IMR-90 (cell line): ENCODE measurements around the gene GOLGA6A. TPM values are rescaled to one million over a fixed set of nuclear protein-coding genes. Genes with fewer than 3 reads are reported as not detected.

Experiments used
- ATAC-seq: fragments of 200-7000 bp; cut with Tn5 transposase; 2 replicates; pipeline ENCODE4 v1.9.1; 2020; ENCODE audit warnings: low read depth, mild to moderate bottlenecking, moderate library complexity
- BruUV-seq: library from RNA; stranded (reverse); fragments of 400-500 nt; replicated peaks from 2 replicates; lab custom pipeline; 2021; lab: Mats Ljungman, UMichigan
- CTCF ChIA-PET: fragments of 300-600 bp; formaldehyde crosslinking; extraction: SDS; loops from one replicate; lab custom pipeline; 2021; ENCODE audit warnings: antibody characterized with exemption; lab: Yijun Ruan, JAX
- POLR2A ChIA-PET: fragments of 300-600 bp; sonication (Branson Sonifier 250); formaldehyde crosslinking; loops from one replicate; lab custom pipeline; 2022; ENCODE audit warnings: antibody characterized with exemption; ENCODE audit not compliant: unreplicated experiment; lab: Charles Lee
- DNase-seq: peaks from one replicate; pipeline ENCODE4 v3.0.0; 2013
- H2AFZ ChIP-seq: replicated peaks from 2 replicates; pipeline ENCODE3; 2013; ENCODE audit warnings: low read length, mild to moderate bottlenecking; ENCODE audit not compliant: poor library complexity
- H2AK5ac ChIP-seq: 2 replicates; pipeline ENCODE4 v1.6.1; 2013; ENCODE audit warnings: low read depth, low read length, inconsistent platforms
- H2AK9ac ChIP-seq: replicated peaks from 2 replicates; pipeline ENCODE3; 2013; ENCODE audit warnings: mild to moderate bottlenecking, low read depth, low read length, moderate library complexity; ENCODE audit not compliant: poor library complexity
- H2BK120ac ChIP-seq: 2 replicates; pipeline ENCODE4 v1.6.1; 2013; ENCODE audit warnings: low read depth, low read length, inconsistent platforms
- H2BK15ac ChIP-seq: 3 replicates; pipeline ENCODE4 v1.6.1; 2013; ENCODE audit warnings: low read depth, low read length, inconsistent platforms
- H2BK20ac ChIP-seq: 2 replicates; pipeline ENCODE4 v1.6.1; 2013; ENCODE audit warnings: low read depth, mild to moderate bottlenecking, inconsistent platforms, low read length, moderate library complexity
- H2BK5ac ChIP-seq: 2 replicates; pipeline ENCODE4 v1.6.1; 2013; ENCODE audit warnings: mild to moderate bottlenecking, low read depth, low read length, inconsistent platforms; ENCODE audit not compliant: poor library complexity, severe bottlenecking
- H3K14ac ChIP-seq: replicated peaks from 2 replicates; pipeline ENCODE4 v1.6.1; 2013; ENCODE audit warnings: low read depth, low read length, inconsistent platforms
- H3K18ac ChIP-seq: 2 replicates; pipeline ENCODE4 v1.6.1; 2013; ENCODE audit warnings: low read depth, low read length, control low read depth
- H3K23ac ChIP-seq: 2 replicates; pipeline ENCODE4 v1.6.1; 2013; ENCODE audit warnings: low read depth, low read length, inconsistent platforms
- H3K27ac ChIP-seq: 2 replicates; pipeline ENCODE4 v1.5.1; 2013; ENCODE audit warnings: mild to moderate bottlenecking, control low read depth, low read length; ENCODE audit not compliant: insufficient read depth
- H3K27me3 ChIP-seq: 2 replicates; pipeline ENCODE4 v1.6.1; 2013; ENCODE audit warnings: low read length; ENCODE audit not compliant: control insufficient read depth, insufficient read depth
- H3K36me3 ChIP-seq: 2 replicates; pipeline ENCODE4 v1.6.1; 2013; ENCODE audit warnings: low read length, mixed read lengths; ENCODE audit not compliant: control insufficient read depth, insufficient read depth
- H3K4ac ChIP-seq: 2 replicates; pipeline ENCODE4 v1.6.1; 2013; ENCODE audit warnings: low read depth, low read length, inconsistent platforms
- H3K4me1 ChIP-seq: 2 replicates; pipeline ENCODE4 v1.6.1; 2013; ENCODE audit warnings: low read length, mixed read lengths; ENCODE audit not compliant: control insufficient read depth, insufficient read depth
- H3K4me2 ChIP-seq: 2 replicates; pipeline ENCODE4 v1.6.1; 2013; ENCODE audit warnings: low read depth, mild to moderate bottlenecking, control low read depth, low read length, moderate library complexity
- H3K4me3 ChIP-seq: 2 replicates; pipeline ENCODE4 v1.5.1; 2013; ENCODE audit warnings: low read depth, mild to moderate bottlenecking, control low read depth, low read length, moderate library complexity; ENCODE audit not compliant: insufficient read depth
- H3K56ac ChIP-seq: 2 replicates; pipeline ENCODE4 v1.6.1; 2013; ENCODE audit warnings: low read length, inconsistent platforms; ENCODE audit not compliant: insufficient read depth; ENCODE audit errors: extremely low read depth
- H3K79me1 ChIP-seq, 2 experiments: 2 replicates each; pipeline ENCODE4 v1.6.1; 2013; ENCODE audit warnings: low read length in 2 of 2, inconsistent platforms in 1 of 2, low read depth in 1 of 2
- H3K9ac ChIP-seq: 2 replicates; pipeline ENCODE4 v1.6.1; 2013; ENCODE audit warnings: low read depth, low read length, control low read depth
- H3K9me1 ChIP-seq: 2 replicates; pipeline ENCODE4 v1.6.1; 2013; ENCODE audit warnings: low read length, inconsistent platforms; ENCODE audit not compliant: insufficient read depth
- H3K9me3 ChIP-seq: 2 replicates; pipeline ENCODE4 v1.6.1; 2013; ENCODE audit warnings: low read length; ENCODE audit not compliant: control insufficient read depth, insufficient read depth
- H4K20me1 ChIP-seq: 2 replicates; pipeline ENCODE4 v1.6.1; 2013; ENCODE audit warnings: low read length, inconsistent platforms; ENCODE audit not compliant: insufficient read depth
- H4K5ac ChIP-seq: 2 replicates; pipeline ENCODE4 v1.6.1; 2013; ENCODE audit warnings: mild to moderate bottlenecking, low read depth, low read length, control low read depth
- H4K8ac ChIP-seq, 2 experiments: 2 replicates each; pipeline ENCODE4 v1.6.1; 2013; ENCODE audit warnings: low read depth in 2 of 2, low read length in 2 of 2, control low read depth in 1 of 2, inconsistent platforms in 1 of 2
- H4K91ac ChIP-seq: 2 replicates; pipeline ENCODE4 v1.6.1; 2013; ENCODE audit warnings: low read depth, low read length, inconsistent platforms; ENCODE audit not compliant: insufficient read depth
- BHLHE40 ChIP-seq: fragments of 150-350 bp; IDR thresholded peaks from 2 replicates; pipeline ENCODE4 v1.6.1; 2016; ENCODE audit warnings: mild to moderate bottlenecking, low read depth, low read length
- CEBPB ChIP-seq: IDR thresholded peaks from 2 replicates; pipeline ENCODE4 v1.6.1; 2012; ENCODE audit warnings: low read depth, low read length, improper control_type of control experiment
- CHD1 ChIP-seq: IDR thresholded peaks from 2 replicates; pipeline ENCODE4 v1.6.1; 2012; ENCODE audit warnings: low read depth, low read length, improper control_type of control experiment
- ELK1 ChIP-seq: fragments of 150-350 bp; IDR thresholded peaks from 2 replicates; pipeline ENCODE4 v1.6.1; 2016; ENCODE audit warnings: low read depth, mild to moderate bottlenecking, low read length, moderate library complexity, borderline replicate concordance
- FOS ChIP-seq: fragments of 150-350 bp; IDR thresholded peaks from 2 replicates; pipeline ENCODE4 v1.6.1; 2016; ENCODE audit warnings: low read depth, low read length
- MAZ ChIP-seq: IDR thresholded peaks from 2 replicates; pipeline ENCODE4 v1.6.1; 2012; ENCODE audit warnings: low read depth, mild to moderate bottlenecking, low read length, improper control_type of control experiment, moderate library complexity, borderline replicate concordance
- NFE2L2 ChIP-seq: fragments of 150-350 bp; IDR thresholded peaks from 2 replicates; pipeline ENCODE4 v1.6.1; 2016; ENCODE audit warnings: low read depth, mild to moderate bottlenecking, low read length
- POLR2A ChIP-seq: IDR thresholded peaks from 2 replicates; pipeline ENCODE4 v1.6.1; 2012; ENCODE audit warnings: mild to moderate bottlenecking, low read depth, low read length
- RAD21 ChIP-seq: IDR thresholded peaks from 2 replicates; pipeline ENCODE4 v1.6.1; 2012; ENCODE audit warnings: low read length, improper control_type of control experiment
- RFX5 ChIP-seq: IDR thresholded peaks from 2 replicates; pipeline ENCODE4 v1.8.0; 2012; ENCODE audit warnings: low read depth, mild to moderate bottlenecking, low read length, moderate library complexity
- SMC3 ChIP-seq: fragments of 150-350 bp; IDR thresholded peaks from 2 replicates; pipeline ENCODE4 v1.6.1; 2016; ENCODE audit warnings: low read depth, mild to moderate bottlenecking, antibody characterized with exemption, low read length, moderate library complexity
- USF2 ChIP-seq: fragments of 150-350 bp; IDR thresholded peaks from 2 replicates; pipeline ENCODE4 v1.6.1; 2017; ENCODE audit warnings: mild to moderate bottlenecking, antibody characterized with exemption, low read length, low read depth
- WGBS, 2 experiments: methylation state at CpG; one replicate each; pipeline versions ENCODE4 v1.1.5 to v1.1.7; 2013; ENCODE audit warnings: missing lambda C conversion rate in 2 of 2; ENCODE audit not compliant: insufficient read length in 1 of 2; ENCODE audit errors: extremely low coverage in 2 of 2; 5-methylcytosine and 5-hydroxymethylcytosine counted together
- dilution Hi-C: fragments of 300-500 bp; cut with HindIII; formaldehyde crosslinking; loops from one replicate; pipeline ENCODE4 v1.14.3; 2018; ENCODE audit warnings: low sequenced_read_pairs; ENCODE audit not compliant: unreplicated experiment
- in situ Hi-C: fragments of 300-500 bp; cut with MboI; formaldehyde crosslinking; loops from 3 replicates; pipeline ENCODE4 v1.14.3; 2019; ENCODE audit warnings: low sequenced_read_pairs, inconsistent platforms, mixed read lengths
- intact Hi-C: fragments of 100-400 bp; cut with micrococcal nuclease; formaldehyde crosslinking; loops from 2 replicates; pipeline ENCODE4 v1.10.0; 2022
- polyA plus RNA-seq, 3 experiments: library from polyadenylated mRNA; depleted of rRNA; stranded (reverse); fragments of >200 nt; gene quantifications; 2 replicates each; pipeline ENCODE4 v1.2.3, GENCODE V29; 2012; ENCODE audit warnings: low replicate concordance in 1 of 3
- total RNA-seq: library from RNA; depleted of rRNA; stranded (reverse); fragments of >200 nt; gene quantifications from 2 replicates; pipeline ENCODE4 v1.2.3, GENCODE V29; 2012

The GOLGA6A gene
- total and polyA plus RNA-seq, 2 of the 4 experiments (the other 2 are of a cell fraction): not detected

GRCh38 chr15:74122403-74123130 lies 40.2 kb upstream of the GOLGA6A start (continued):
- TF ChIP-seq FOS: no peak

- H3K56ac ChIP-seq: no peak overlapping the region
- no peak overlapping the region for H2BK15ac ChIP-seq
- dilution Hi-C loops: no loop called here
- H3K4ac ChIP-seq: no peak overlapping the region
- H2AFZ ChIP-seq: no peak overlapping the region
- no peak overlapping the region for H3K4me2 ChIP-seq
- H4K5ac ChIP-seq: no peak overlapping the region
- WGBS, 2 experiments: no CpG with 5 or more reads among the region's 6 CpGs
- no peaks in the 10 kb centered on the region for H3K9me3 ChIP-seq
- H3K9me1 ChIP-seq: no peaks in the 10 kb centered on the region
- intact Hi-C loops: no loop called here
- H3K18ac ChIP-seq: no peak overlapping the region
- no peak overlapping the region for H2AK9ac ChIP-seq
- no peak overlapping the region for H3K27ac ChIP-seq
- ATAC-seq: no peak
- H3K4me1 ChIP-seq: no peaks in the 10 kb centered on the region
- H3K36me3 ChIP-seq: no peaks in the 10 kb centered on the region
- no peak for DNase-seq
- H3K23ac ChIP-seq: no peak overlapping the region
- H4K8ac ChIP-seq: no peak overlapping the region
- no peak overlapping the region for H3K4me3 ChIP-seq
- CTCF ChIA-PET: interaction anchor here (1.3 kb wide), 1 partner anchor 186 kb away, joined by 6 read pairs; no protein-coding TSS in a partner anchor
- H2BK20ac ChIP-seq: no peak overlapping the region
- H3K27me3 ChIP-seq: peaks cover 69% of the 10 kb centered on the region
- no peak overlapping the region for H2AK5ac ChIP-seq
- POLR2A ChIA-PET: no interaction called here
- no peak for TF ChIP-seq BHLHE40
- TF ChIP-seq CHD1: no peak
- TF ChIP-seq CEBPB: no peak
- TF ChIP-seq USF2: no peak
- no peak for TF ChIP-seq NFE2L2
- no peak for TF ChIP-seq SMC3
- no peak for TF ChIP-seq RFX5
- TF ChIP-seq ELK1: no peak
- no peak for TF ChIP-seq MAZ
- no peak for TF ChIP-seq RAD21
- no peak for TF ChIP-seq POLR2A
- H3K9ac ChIP-seq: no peak overlapping the region
- no peaks in the 10 kb centered on the region for H4K20me1 ChIP-seq
- H3K14ac ChIP-seq: no peak overlapping the region
- in situ Hi-C loops: loop anchor here (25.0 kb wide), 1 partner anchor 1485 kb away; no protein-coding TSS in a partner anchor
- no peaks in the 10 kb centered on the region for H3K79me1 ChIP-seq
- no peak overlapping the region for H2BK120ac ChIP-seq
- no peak overlapping the region for H4K91ac ChIP-seq
- H2BK5ac ChIP-seq: no peak overlapping the region
- no TSS peak for BruUV-seq
Observed at GRCh38 chr15:74121858-74122257, 39.5 kb upstream of the GOLGA6A start.
